ENCODE results near the gene RALGPS1.

The RALGPS1 gene

DNA sequence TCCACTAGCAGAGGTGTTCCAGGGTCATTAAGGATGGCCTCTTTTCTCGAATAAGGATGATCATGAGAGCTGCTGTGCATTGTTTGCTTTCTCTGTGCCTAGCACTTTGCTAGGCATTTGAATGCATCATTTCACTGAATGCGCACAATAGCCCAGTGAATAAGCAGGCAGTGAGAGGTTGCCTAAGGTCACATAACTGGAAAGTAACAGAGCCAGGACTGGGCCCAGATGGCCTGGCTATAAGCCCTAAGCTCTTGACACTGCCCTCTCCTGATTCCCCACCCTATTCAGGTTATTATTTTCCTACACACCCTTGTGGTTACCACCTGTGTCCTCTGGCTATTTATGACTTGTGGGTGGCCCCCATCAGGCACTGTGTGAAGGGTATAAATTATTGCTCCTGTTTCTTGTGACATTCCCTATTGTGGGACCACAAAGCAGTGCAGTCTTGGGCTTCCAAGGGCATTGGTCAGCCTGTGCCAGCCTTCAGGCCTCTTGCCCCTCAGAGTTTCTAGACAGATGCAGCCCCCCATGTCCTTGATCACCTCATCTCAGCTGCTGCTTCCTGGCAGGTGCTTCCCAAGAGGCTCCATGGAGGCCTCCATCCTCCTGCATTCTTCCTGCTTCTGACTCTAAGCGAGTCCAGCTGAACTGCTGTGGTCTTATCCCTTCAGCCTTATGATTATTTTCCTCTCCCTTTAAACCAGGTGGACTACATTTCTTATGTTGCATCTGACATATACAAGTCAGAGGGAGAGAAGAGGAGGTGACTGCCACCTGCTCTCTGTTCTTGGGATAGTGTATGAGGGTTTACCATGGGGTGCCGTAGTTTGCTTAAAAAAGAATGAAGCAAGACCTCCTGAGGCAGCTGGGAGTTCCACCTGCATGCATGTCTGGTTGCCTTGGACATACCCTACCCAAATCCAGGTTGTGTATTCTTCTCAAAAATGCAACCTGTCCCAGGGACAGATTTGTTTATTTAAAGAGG is 160.3 kb downstream of the RALGPS1 start:
- H3K27ac ChIP-seq, result peak overlapping the region; percentile 25; the same call in 1 of the 2 replicates
- TF ChIP-seq, protein P1, sequence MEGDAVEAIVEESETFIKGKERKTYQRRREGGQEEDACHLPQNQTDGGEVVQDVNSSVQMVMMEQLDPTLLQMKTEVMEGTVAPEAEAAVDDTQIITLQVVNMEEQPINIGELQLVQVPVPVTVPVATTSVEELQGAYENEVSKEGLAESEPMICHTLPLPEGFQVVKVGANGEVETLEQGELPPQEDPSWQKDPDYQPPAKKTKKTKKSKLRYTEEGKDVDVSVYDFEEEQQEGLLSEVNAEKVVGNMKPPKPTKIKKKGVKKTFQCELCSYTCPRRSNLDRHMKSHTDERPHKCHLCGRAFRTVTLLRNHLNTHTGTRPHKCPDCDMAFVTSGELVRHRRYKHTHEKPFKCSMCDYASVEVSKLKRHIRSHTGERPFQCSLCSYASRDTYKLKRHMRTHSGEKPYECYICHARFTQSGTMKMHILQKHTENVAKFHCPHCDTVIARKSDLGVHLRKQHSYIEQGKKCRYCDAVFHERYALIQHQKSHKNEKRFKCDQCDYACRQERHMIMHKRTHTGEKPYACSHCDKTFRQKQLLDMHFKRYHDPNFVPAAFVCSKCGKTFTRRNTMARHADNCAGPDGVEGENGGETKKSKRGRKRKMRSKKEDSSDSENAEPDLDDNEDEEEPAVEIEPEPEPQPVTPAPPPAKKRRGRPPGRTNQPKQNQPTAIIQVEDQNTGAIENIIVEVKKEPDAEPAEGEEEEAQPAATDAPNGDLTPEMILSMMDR (conservative IDR thresholded peaks at IDR 0.05), result no peak
- no peak for TF ChIP-seq ZFX (IDR thresholded peaks at IDR 0.05)

DNA sequence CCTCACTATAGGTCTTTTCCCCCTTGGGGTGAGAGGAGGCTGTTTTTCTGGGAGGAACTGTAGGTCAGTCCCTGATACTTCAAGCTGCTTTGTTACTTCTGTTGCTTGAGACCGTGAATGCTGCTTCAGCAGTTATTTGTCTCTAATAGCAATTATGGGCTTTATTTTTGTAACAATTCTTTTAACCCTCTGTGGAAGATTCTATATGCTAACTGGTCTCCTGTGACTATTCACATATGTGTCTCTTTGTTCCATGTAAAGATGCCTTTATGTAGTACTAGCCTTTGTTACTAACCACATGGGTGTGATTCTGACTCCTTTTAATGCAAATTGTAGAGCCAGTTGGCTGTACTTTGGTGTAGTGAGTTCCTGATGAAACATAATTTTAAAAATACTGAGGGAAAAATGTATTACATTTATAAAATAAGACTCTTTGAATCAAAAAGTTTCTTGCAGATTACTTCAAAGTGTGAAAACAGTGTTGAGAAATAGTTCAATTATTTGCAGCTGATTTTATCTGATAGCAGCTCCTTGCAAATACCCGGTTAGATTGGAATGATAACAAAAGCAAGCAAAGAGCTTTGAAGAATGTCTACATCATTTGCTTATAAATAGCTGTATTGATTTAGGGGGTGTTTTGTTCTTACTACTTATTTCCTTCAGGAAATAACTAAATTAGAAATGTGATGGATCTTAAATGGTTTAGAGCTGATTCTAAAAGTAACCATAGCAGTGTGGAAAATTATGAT is 161.2 kb downstream of the RALGPS1 start:
- TF ChIP-seq, protein P1 (conservative IDR thresholded peaks at IDR 0.05), result no peak
- no peak for TF ChIP-seq ZFX (IDR thresholded peaks at IDR 0.05)
- no peak overlapping the region for H3K27ac ChIP-seq

DNA sequence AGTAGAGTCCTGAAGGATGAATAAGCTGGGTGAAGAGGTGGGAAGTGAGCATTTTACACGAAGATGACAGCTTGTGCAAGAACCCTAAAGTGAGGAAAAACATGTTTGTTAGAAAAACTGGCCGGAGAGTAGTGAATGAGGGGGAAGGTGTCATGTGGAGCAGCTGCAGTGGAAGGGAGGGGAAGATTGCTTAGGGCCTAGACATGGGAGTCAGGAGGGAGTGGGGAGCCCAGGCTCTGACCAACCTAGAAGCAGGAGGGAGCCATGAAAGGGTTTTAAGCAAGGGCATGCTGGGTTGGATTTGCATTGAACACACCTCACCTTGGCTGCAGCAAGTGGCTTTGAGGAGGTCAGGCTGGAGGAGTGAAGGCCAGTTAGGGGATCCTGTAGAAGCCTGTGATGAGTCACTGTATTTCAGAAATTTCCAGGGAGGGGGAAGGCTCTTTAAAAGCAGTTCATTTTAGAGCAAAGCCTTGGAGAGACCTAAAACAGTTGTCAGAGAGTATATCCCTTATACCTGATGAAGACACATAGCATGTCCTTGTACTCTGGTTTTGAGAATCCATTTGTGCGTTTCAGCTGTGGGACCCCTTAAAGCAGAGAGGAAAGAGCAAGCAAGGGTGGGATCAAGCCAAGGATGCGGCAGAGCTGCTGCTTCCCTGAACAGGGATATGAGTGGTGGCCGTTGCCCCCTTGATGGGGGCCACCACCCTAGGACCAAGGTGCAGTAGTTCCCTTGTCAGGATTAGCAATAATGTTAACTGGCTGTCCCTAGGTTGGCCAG is 162.5 kb downstream of the RALGPS1 start:
- peak overlapping the region; percentile 45 for H3K27ac ChIP-seq
- no peak for TF ChIP-seq ZFX (IDR thresholded peaks at IDR 0.05)
- TF ChIP-seq, protein P1 (conservative IDR thresholded peaks at IDR 0.05), result no peak

DNA sequence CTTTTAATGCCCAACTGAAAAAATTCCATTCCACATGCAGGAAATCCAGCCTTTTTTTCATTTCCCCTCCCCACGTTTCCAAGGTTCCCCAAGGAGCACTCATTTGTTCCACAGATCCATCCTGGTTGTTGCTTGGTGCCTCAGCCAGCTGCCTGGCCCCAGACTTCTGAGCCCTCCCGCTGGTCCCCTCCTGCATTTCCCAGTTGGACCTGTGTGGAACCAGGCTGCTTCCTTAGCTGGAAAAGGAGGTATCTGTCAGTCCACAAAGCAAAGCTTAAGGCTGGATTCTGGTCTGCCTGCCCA is 163.0 kb downstream of the RALGPS1 start:
- TF ChIP-seq ZFX (IDR thresholded peaks at IDR 0.05), result no peak
- TF ChIP-seq, protein P1 (conservative IDR thresholded peaks at IDR 0.05), result no peak
- H3K27ac ChIP-seq, result no peak overlapping the region

DNA sequence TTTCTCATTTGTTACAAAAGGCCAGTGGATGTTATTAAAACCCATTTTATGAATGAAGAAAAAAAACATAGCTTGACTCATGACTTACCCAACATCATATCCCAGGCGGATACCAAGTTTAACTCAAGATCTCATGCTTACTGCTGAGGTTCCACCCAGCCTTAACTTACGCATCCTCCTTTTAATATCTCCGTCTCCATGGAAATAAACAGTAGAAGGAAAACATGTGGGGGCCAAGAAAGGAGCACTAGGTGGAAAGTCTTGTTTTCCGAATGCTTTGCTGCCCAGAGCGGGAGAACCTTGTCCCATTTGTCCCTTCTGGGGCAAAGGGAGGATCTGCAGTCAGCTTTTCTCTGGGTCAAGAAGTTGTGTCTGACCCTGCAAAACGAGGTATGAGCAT is 163.8 kb downstream of the RALGPS1 start:
- no peak for TF ChIP-seq ZFX (IDR thresholded peaks at IDR 0.05)
- TF ChIP-seq, protein P1 (conservative IDR thresholded peaks at IDR 0.05), result no peak

DNA sequence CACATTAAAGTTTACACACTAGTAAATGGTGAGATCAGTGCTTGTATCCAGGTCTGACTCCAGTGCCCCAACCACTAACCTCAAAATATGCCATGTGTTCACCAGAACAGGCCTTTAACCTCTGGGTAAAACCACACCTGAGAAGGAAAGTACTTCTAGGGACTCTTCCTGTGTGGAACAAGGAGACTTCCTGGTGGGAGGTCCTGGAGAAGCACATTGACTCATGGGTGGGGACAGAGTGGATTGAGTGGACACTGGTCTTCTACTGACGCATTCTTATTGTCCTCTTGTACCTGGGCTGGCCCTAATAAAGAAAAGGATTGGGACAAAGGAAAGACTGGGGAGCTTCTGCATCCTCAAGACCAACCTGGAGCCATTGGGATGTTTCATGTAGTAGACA is 164.4 kb downstream of the RALGPS1 start:
- no peak for TF ChIP-seq ZFX (IDR thresholded peaks at IDR 0.05)
- TF ChIP-seq, protein P1 (conservative IDR thresholded peaks at IDR 0.05), result no peak
- no peak overlapping the region for H3K27ac ChIP-seq

More for the DNA sequence above, 163.8 kb downstream of the RALGPS1 start:
- H3K27ac ChIP-seq, result no peak overlapping the region
